ENCODE results near the gene PCLO. TPM values are rescaled to one million over a fixed set of nuclear protein-coding genes. Genes with fewer than 3 reads are reported as not detected.
"Not testable (repeated sequence)": the region's sequence is repeated elsewhere in the genome, so short reads cannot be mapped to it uniquely, and the experiment has no call there.

PCLO gene
- total RNA-seq, 1 experiment from 2014 or later, result 7.5 TPM

GRCh38 chr7:82925331-82925730, 237.4 kb downstream of the PCLO start:
- Histone ChIP-seq H2AFZ (ENCODE audit: low read length) (no peak overlapping the region), H3K9me2 (replicated peaks; ENCODE audit: low read length) (no peaks in the 10 kb centered on the region), H3K4me3 (ENCODE audit: low read length) (no peak overlapping the region), H3K27ac (ENCODE audit: low read length) (no peak overlapping the region), H3K9me3 (ENCODE audit: low read length) (no peaks in the 10 kb centered on the region), H3F3A (ENCODE audit: low read length, unreplicated experiment) (no peaks in the 10 kb centered on the region), H4K20me1 (ENCODE audit: low read length) (no peaks in the 10 kb centered on the region), H3K4me2 (ENCODE audit: low read length) (no peak overlapping the region), H3K9ac (ENCODE audit: low read length) (no peak overlapping the region), H3K27me3 (ENCODE audit: low read length) (no peaks in the 10 kb centered on the region), H3K79me2 (ENCODE audit: low read length) (no peaks in the 10 kb centered on the region), H3K36me3 (ENCODE audit: low read depth, low read length) (no peaks in the 10 kb centered on the region), H3K4me1 (ENCODE audit: insufficient read depth, low read length) (no peaks in the 10 kb centered on the region)
- no peak for DNase-seq
- BruUV-seq (replicated peaks), result no TSS peak
- TF ChIP-seq CTCF (conservative IDR thresholded peaks at IDR 0.05; ENCODE audit: low read depth, low read length) (no peak), EZH2phosphoT487 (IDR thresholded peaks at IDR 0.05; ENCODE audit: borderline replicate concordance, low read length) (no peak), EZH2 (IDR thresholded peaks at IDR 0.05; ENCODE audit: low read length, unreplicated experiment) (no peak)
- intact Hi-C loops (cut with micrococcal nuclease), result no loop called here
- no peak for ATAC-seq
- POLR2A ChIA-PET (ENCODE audit: unreplicated experiment), result no interaction called here
- CTCF ChIA-PET, result no interaction called here

- H3K4me2 ChIP-seq (ENCODE audit: low read length), result no peak overlapping the region
- intact Hi-C loops (cut with micrococcal nuclease), result no loop called here
- no peaks in the 10 kb centered on the region for H3K36me3 ChIP-seq (ENCODE audit: low read depth, low read length)
- no peaks in the 10 kb centered on the region for H3K27me3 ChIP-seq (ENCODE audit: low read length)
- H3K9me3 ChIP-seq (ENCODE audit: low read length), result no peaks in the 10 kb centered on the region
- H3K9me2 ChIP-seq (replicated peaks; ENCODE audit: low read length), result no peaks in the 10 kb centered on the region
- no peak overlapping the region for H3K9ac ChIP-seq (ENCODE audit: low read length)
- H3K4me3 ChIP-seq (ENCODE audit: low read length), result no peak overlapping the region
- BruUV-seq (replicated peaks), result no TSS peak
- no peak for ATAC-seq
- CTCF ChIA-PET, result no interaction called here
- POLR2A ChIA-PET (ENCODE audit: unreplicated experiment), result no interaction called here
- no peak for DNase-seq
- H2AFZ ChIP-seq (ENCODE audit: low read length), result no peak overlapping the region
- H3F3A ChIP-seq (ENCODE audit: low read length, unreplicated experiment), result no peaks in the 10 kb centered on the region
- H3K4me1 ChIP-seq (ENCODE audit: insufficient read depth, low read length), result no peaks in the 10 kb centered on the region
- TF ChIP-seq EZH2 (IDR thresholded peaks at IDR 0.05; ENCODE audit: low read length, unreplicated experiment) (no peak), CTCF (conservative IDR thresholded peaks at IDR 0.05; ENCODE audit: low read depth, low read length) (no peak), EZH2phosphoT487 (IDR thresholded peaks at IDR 0.05; ENCODE audit: borderline replicate concordance, low read length) (no peak)
- H3K79me2 ChIP-seq (ENCODE audit: low read length), result no peaks in the 10 kb centered on the region
- no peaks in the 10 kb centered on the region for H4K20me1 ChIP-seq (ENCODE audit: low read length)
- no peak overlapping the region for H3K27ac ChIP-seq (ENCODE audit: low read length)
Observed at GRCh38 chr7:82906502-82906901, 256.2 kb downstream of the PCLO start.

- intact Hi-C loops (cut with micrococcal nuclease), result no loop called here
- H3K27me3 ChIP-seq (ENCODE audit: low read length), result no peaks in the 10 kb centered on the region
- BruUV-seq (replicated peaks), result no TSS peak
- DNase-seq (no peak), ATAC-seq (no peak)
- no peaks in the 10 kb centered on the region for H3K36me3 ChIP-seq (ENCODE audit: low read depth, low read length)
- no peak for TF ChIP-seq CTCF (conservative IDR thresholded peaks at IDR 0.05; ENCODE audit: low read depth, low read length)
- no peak for TF ChIP-seq EZH2 (IDR thresholded peaks at IDR 0.05; ENCODE audit: low read length, unreplicated experiment)
- TF ChIP-seq EZH2phosphoT487 (IDR thresholded peaks at IDR 0.05; ENCODE audit: borderline replicate concordance, low read length), result no peak
- no peak overlapping the region for H2AFZ ChIP-seq (ENCODE audit: low read length)
- no peak overlapping the region for H3K4me3 ChIP-seq (ENCODE audit: low read length)
- ChIA-PET CTCF (no interaction called here), POLR2A (ENCODE audit: unreplicated experiment) (no interaction called here)
- no peaks in the 10 kb centered on the region for H3K4me1 ChIP-seq (ENCODE audit: insufficient read depth, low read length)
- H3K9me2 ChIP-seq (replicated peaks; ENCODE audit: low read length), result no peaks in the 10 kb centered on the region
- no peak overlapping the region for H3K27ac ChIP-seq (ENCODE audit: low read length)
- H3K4me2 ChIP-seq (ENCODE audit: low read length), result no peak overlapping the region
- H3K79me2 ChIP-seq (ENCODE audit: low read length), result no peaks in the 10 kb centered on the region
- H3F3A ChIP-seq (ENCODE audit: low read length, unreplicated experiment), result no peaks in the 10 kb centered on the region
- H4K20me1 ChIP-seq (ENCODE audit: low read length), result no peaks in the 10 kb centered on the region
- H3K9me3 ChIP-seq (ENCODE audit: low read length), result no peaks in the 10 kb centered on the region
- H3K9ac ChIP-seq (ENCODE audit: low read length), result no peak overlapping the region
Observed at GRCh38 chr7:82904871-82905270, 257.8 kb downstream of the PCLO start.

- peaks cover 10% of the 10 kb centered on the region for H3K4me1 ChIP-seq (ENCODE audit: insufficient read depth, low read length)
- ATAC-seq; BruUV-seq (replicated peaks); H3K9me2 ChIP-seq (replicated peaks; ENCODE audit: low read length); H4K20me1 ChIP-seq (ENCODE audit: low read length); H3K79me2 ChIP-seq (ENCODE audit: low read length); H3K9me3 ChIP-seq (ENCODE audit: low read length); H3F3A ChIP-seq (ENCODE audit: low read length, unreplicated experiment); H3K4me3 ChIP-seq (ENCODE audit: low read length); H3K27ac ChIP-seq (ENCODE audit: low read length); intact Hi-C loops (cut with micrococcal nuclease); H3K36me3 ChIP-seq (ENCODE audit: low read depth, low read length); POLR2A ChIA-PET (ENCODE audit: unreplicated experiment); H3K9ac ChIP-seq (ENCODE audit: low read length); H3K27me3 ChIP-seq (ENCODE audit: low read length); DNase-seq; CTCF ChIA-PET; H3K4me2 ChIP-seq (ENCODE audit: low read length); H2AFZ ChIP-seq (ENCODE audit: low read length): not testable (repeated sequence)
Observed at GRCh38 chr7:82901098-82901497, 261.6 kb downstream of the PCLO start.
